Small intestine (tissue), 7 donors: ENCODE data around the gene ZC3H12C. TPM values are rescaled to one million over a fixed set of nuclear protein-coding genes. Genes with fewer than 3 reads are reported as not detected.

ENCODE experiments used
- DNase-seq, 2 donors: peaks; one replicate each; pipeline versions ENCODE4 v3.0.0 to v3.0.0-alpha.2; 2013
- FAIRE-seq: peaks from 2 replicates; lab custom pipeline; 2012; peaks lifted over from hg19 to GRCh38; lab: Jason Lieb, UNC
- H3K27ac ChIP-seq, 3 donors: one replicate each; pipeline ENCODE4 v1.5.1; 2013; ENCODE audit warnings: low read length in 2 of 3, mild to moderate bottlenecking in 2 of 3, control low read depth in 1 of 3, inconsistent platforms in 1 of 3, low read depth in 1 of 3, moderate library complexity in 1 of 3
- H3K27me3 ChIP-seq, 3 donors: one replicate each; pipeline ENCODE4 v1.6.1; 2013; ENCODE audit warnings: low read length in 3 of 3, inconsistent platforms in 1 of 3; ENCODE audit not compliant: control insufficient read depth in 3 of 3, insufficient read depth in 3 of 3
- H3K36me3 ChIP-seq, 3 donors: one replicate each; pipeline ENCODE4 v1.6.1; 2013; ENCODE audit warnings: low read length in 3 of 3, inconsistent platforms in 1 of 3, low read depth in 1 of 3, mild to moderate bottlenecking in 1 of 3, moderate library complexity in 1 of 3; ENCODE audit not compliant: control insufficient read depth in 3 of 3, insufficient read depth in 2 of 3
- H3K4me1 ChIP-seq, 3 donors: one replicate each; pipeline ENCODE4 v1.6.1; 2013; ENCODE audit warnings: low read length in 2 of 3, inconsistent platforms in 1 of 3, low read depth in 1 of 3, mild to moderate bottlenecking in 1 of 3, moderate library complexity in 1 of 3; ENCODE audit not compliant: control insufficient read depth in 3 of 3, insufficient read depth in 2 of 3
- H3K4me3 ChIP-seq, 3 donors: one replicate each; pipeline ENCODE4 v1.5.1; 2013; ENCODE audit warnings: low read length in 3 of 3, control low read depth in 1 of 3, inconsistent platforms in 1 of 3, low read depth in 1 of 3, mild to moderate bottlenecking in 1 of 3, moderate library complexity in 1 of 3
- H3K9me3 ChIP-seq, 2 donors: one replicate each; pipeline ENCODE4 v1.6.1; 2013; ENCODE audit warnings: low read depth in 1 of 2, low read length in 1 of 2; ENCODE audit not compliant: control insufficient read depth in 2 of 2, insufficient read depth in 1 of 2
- WGBS, 3 donors: extraction: QIAGEN DNeasy Blood & Tissue Kit; methylation state at CpG; one replicate each; pipeline ENCODE4 v1.1.7; 2013; 5-methylcytosine and 5-hydroxymethylcytosine counted together
- polyA plus RNA-seq, 4 donors: library from polyadenylated mRNA; stranded (reverse) in 3 of 4; unstranded in 1 of 4; fragments of 200-250 nt in 3 of 4; fragments of 120-200 nt in 1 of 4; gene quantifications; one replicate each; pipeline versions ENCODE4 v1.2.1 to v1.2.3, GENCODE V29; 2013
- donor health status: healthy with polysubstance abuse.
- donor health status: control.
- donor health status: control.
- donor health status: Bipolar disorder and iron deficiency.
- donor health status: healthy.

ZC3H12C gene
- polyA plus RNA-seq, 4 donors = 0.27 to 16.8 (median 1.1) TPM

DNA sequence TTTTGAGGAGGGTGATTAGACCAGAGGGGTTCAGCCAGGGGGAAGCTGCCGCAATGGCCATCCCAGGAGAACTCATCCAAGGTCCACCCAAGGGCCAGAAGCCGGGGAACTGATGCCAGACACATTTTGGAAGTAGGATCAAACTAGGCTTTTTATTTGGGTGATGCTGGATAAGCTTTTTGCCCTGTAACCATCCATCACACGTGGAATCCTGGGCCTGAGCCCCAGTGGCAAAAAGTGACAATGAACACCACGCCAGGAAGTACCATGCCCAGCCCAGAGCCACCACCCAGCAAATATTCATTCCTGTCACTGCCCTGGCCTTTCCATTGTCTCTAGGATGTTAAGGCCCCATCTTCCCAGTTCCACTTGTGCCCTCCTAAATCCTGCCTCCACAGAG, 85.9 kb downstream of the ZC3H12C start:
- H3K27ac ChIP-seq = no peak overlapping the region
- H3K4me1 ChIP-seq = no peaks in the 10 kb centered on the region
- WGBS, 3 donors = 85 to 91% (median 87%) methylated on average over 4 of the region's 4 CpGs
- no peak overlapping the region for H3K4me3 ChIP-seq
- no peaks in the 10 kb centered on the region for H3K36me3 ChIP-seq
- H3K9me3 ChIP-seq = no peaks in the 10 kb centered on the region
- DNase-seq (no peak), FAIRE-seq (no peak)
- no peaks in the 10 kb centered on the region for H3K27me3 ChIP-seq

DNA sequence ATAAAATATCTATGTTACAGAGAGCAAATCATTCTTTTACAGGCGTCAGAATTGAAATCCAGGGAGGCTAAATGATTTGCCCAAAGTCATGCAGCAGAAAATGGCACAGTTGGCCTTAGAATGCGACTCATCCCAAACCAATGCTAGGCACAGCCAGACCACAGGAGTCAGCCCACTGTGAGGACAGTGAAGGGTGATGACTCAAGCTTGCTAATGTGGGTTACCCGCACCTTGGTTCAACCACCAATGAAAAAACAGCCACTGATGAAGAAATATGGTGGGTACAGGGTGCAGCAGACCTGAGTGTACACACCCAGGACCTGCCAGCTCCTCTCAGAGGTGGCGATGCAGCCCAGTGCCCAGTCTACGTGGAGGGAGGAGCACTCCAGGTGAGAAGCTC, 89.7 kb downstream of the ZC3H12C start:
- WGBS, 3 donors = 84 to 88% (median 87%) methylated on average over 5 of the region's 5 CpGs
- DNase-seq (no peak), FAIRE-seq (no peak)

DNA sequence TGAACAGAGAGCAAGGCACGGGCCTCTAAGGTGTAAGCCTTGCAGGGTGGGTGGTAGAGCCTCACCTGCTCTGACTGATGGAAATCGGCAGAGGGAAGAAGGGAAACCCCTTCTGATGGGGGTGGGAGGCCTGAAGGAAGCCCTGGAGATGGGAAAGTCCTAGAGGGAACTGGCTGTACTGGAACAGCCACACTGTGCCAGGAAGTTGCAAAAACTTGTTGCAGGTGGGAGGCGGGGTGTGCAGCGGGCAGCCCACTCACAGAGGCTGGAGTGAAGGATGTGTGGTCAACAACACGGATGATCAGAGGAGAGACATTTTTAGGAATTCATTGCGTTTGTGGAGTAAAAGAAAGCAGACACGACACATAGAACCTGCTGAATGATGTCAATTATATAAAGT, 91.3 kb downstream of the ZC3H12C start:
- no peak for FAIRE-seq
- WGBS, 3 donors = 73 to 88% (median 86%) methylated on average over 7 of the region's 7 CpGs
- Histone ChIP-seq H3K27ac (no peak overlapping the region), H3K9me3 (no peaks in the 10 kb centered on the region), H3K36me3 (no peaks in the 10 kb centered on the region), H3K27me3 (no peaks in the 10 kb centered on the region), H3K4me1 (no peaks in the 10 kb centered on the region), H3K4me3 (no peak overlapping the region)
- no peak for DNase-seq

More for the DNA sequence above, 89.7 kb downstream of the ZC3H12C start:
- no peaks in the 10 kb centered on the region for H3K4me1 ChIP-seq
- no peak overlapping the region for H3K4me3 ChIP-seq
- no peaks in the 10 kb centered on the region for H3K9me3 ChIP-seq
- no peak overlapping the region for H3K27ac ChIP-seq
- H3K27me3 ChIP-seq = no peaks in the 10 kb centered on the region
- no peaks in the 10 kb centered on the region for H3K36me3 ChIP-seq

DNA sequence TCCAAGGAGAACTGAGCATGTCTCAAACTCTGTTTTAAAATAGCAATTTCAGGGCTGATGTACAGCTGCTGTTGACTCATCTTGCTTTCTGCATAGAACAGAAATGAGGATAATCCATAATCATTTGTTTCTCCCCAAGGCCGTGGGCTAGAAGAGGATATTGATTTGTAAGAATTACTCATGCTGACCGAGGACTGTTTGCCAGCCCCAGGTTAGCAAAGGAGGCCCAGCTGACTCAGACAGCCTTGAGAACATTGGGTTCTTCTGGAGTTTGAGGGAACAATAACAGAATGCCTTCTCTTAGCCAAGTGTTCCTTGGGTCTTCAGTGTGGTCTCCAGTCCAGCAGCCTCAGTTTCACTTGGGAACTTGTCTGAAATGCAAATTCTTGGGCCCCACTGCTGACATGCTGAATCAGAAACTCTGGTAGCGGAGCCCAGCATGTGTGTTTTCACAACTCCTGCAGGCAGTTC, 92.0 kb downstream of the ZC3H12C start:
- 59 to 72% (median 66%) methylated on average over 3 of the region's 3 CpGs for WGBS, 3 donors
- Histone ChIP-seq H3K4me1 (no peaks in the 10 kb centered on the region), H3K36me3 (no peaks in the 10 kb centered on the region), H3K4me3 (no peak overlapping the region), H3K27ac (no peak overlapping the region), H3K27me3 (no peaks in the 10 kb centered on the region), H3K9me3 (no peaks in the 10 kb centered on the region)
- no peak for FAIRE-seq
- no peak for DNase-seq

DNA sequence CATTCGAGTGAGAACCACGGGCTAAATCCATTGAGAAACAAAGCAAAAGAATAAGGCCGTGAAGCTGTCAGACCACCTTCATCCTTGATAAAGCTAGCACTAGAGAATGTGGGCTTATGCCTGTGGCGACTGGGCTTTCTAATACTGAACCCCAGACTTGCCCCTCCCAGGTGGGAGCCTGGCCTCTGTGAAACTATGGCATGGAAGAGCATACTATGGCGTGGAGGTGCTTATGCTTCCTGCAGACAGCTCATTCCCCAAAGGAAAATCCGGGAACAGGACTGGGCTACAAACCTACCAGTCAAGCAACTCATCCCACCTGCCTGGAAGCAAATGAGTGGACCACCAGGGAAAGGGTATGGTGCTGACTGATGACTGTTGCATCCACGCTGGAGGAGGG, 92.4 kb downstream of the ZC3H12C start:
- H3K4me1 ChIP-seq = no peaks in the 10 kb centered on the region
- no peaks in the 10 kb centered on the region for H3K36me3 ChIP-seq
- H3K4me3 ChIP-seq = no peak overlapping the region
- H3K27ac ChIP-seq = no peak overlapping the region
- DNase-seq = no peak
- H3K9me3 ChIP-seq = no peaks in the 10 kb centered on the region
- 77 to 88% (median 86%) methylated on average over 7 of the region's 7 CpGs for WGBS, 3 donors
- no peaks in the 10 kb centered on the region for H3K27me3 ChIP-seq
- FAIRE-seq = no peak

DNA sequence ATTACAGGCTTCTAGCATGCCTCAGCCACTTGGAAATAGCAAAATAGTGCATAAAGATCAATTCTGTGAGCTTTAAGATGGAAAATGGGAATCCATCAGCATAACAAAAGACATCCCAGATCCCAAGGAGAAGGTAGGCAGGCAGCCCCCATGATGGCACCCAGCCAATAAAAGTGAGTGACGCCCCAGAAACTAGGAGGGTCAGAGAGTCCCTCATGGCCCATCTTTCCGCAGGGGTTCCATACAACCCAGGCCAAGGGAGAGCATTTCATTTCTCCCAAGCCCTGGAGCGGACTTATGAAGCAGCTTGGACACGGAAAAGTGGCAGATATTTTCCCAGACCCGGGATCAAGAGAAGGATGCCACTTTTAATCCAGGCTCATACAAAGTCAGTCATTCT, 93.3 kb downstream of the ZC3H12C start:
- 89 to 93% (median 93%) methylated on average over 5 of the region's 5 CpGs for WGBS, 3 donors
- no peaks in the 10 kb centered on the region for H3K9me3 ChIP-seq
- no peak overlapping the region for H3K4me3 ChIP-seq
- no peaks in the 10 kb centered on the region for H3K4me1 ChIP-seq
- H3K27ac ChIP-seq = no peak overlapping the region
- no peaks in the 10 kb centered on the region for H3K36me3 ChIP-seq
- no peaks in the 10 kb centered on the region for H3K27me3 ChIP-seq
- DNase-seq (no peak), FAIRE-seq (no peak)

DNA sequence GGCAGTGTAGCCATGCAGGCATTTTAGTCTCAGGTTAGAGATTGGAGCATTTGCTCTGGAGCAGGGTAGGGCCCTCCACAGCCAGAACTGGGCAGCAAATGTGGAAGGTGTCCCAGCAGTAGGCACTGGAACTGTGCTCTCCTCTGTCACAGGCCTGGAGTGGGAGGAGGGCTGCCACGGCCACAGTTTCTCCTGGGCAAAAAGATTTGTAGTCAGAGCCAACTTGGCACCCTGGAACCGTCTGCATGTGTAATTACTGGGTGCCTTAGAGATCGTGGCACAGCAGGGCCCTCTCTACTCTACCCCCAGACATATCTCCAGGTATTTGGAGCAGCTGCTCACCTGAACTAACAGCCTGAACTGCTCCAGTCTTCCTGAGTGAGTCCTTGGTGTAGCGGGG, 93.7 kb downstream of the ZC3H12C start:
- H3K27me3 ChIP-seq = no peaks in the 10 kb centered on the region
- 71 to 90% (median 84%) methylated on average over 4 of the region's 4 CpGs for WGBS, 3 donors
- no peaks in the 10 kb centered on the region for H3K4me1 ChIP-seq
- H3K36me3 ChIP-seq = no peaks in the 10 kb centered on the region
- FAIRE-seq (no peak), DNase-seq (no peak)
- H3K9me3 ChIP-seq = no peaks in the 10 kb centered on the region
- no peak overlapping the region for H3K27ac ChIP-seq
- no peak overlapping the region for H3K4me3 ChIP-seq

DNA sequence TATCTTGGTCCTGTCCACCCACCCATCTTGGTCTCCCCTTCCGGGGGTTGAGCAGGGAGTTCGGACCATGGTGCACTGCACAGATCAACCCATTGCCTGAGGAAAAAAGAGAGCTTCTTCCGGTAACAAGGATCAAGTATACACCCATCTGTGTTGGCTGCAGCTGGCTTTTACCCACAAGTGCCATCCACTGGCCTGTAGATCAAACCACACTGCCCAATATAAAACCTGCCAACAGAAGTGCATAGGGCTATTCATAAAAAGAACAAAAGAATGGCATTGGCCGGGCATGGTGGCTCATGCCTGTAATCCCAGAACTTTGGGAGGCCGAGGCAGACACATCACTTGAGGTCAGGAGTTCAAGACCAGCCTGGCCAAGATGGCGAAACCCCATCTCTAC, 94.5 kb downstream of the ZC3H12C start:
- Histone ChIP-seq H3K27ac (no peak overlapping the region), H3K9me3 (no peaks in the 10 kb centered on the region), H3K36me3 (no peaks in the 10 kb centered on the region), H3K4me3 (no peak overlapping the region), H3K27me3 (no peaks in the 10 kb centered on the region), H3K4me1 (no peaks in the 10 kb centered on the region)
- FAIRE-seq (no peak), DNase-seq (no peak)
- WGBS, 3 donors = 78 to 97% (median 96%) methylated on average over 6 of the region's 6 CpGs

DNA sequence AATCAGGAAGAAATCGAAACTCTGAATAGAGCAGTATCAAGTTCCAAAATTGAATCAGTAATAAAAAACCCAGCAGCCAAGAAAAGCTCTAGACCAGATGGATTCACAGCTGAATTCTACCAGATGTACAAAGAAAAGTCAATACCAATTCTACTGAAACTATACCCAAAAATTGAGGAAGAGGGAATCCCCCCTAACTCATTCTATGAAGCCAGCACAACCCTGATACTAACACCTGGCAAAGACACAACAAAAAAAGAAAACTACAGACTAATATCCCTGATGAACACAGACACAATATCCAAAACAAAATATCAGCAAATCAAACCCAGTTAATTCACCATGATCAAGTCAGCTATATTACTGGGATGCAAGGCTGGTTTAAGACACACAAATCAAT, 97.7 kb downstream of the ZC3H12C start:
- 74 to 89% (median 78%) methylated on average over 1 of the region's 1 CpG for WGBS, 3 donors
- no peak for FAIRE-seq
- H3K27me3 ChIP-seq = no peaks in the 10 kb centered on the region

More for the DNA sequence above, 97.7 kb downstream of the ZC3H12C start:
- H3K4me1 ChIP-seq = no peaks in the 10 kb centered on the region
- DNase-seq = no peak
- H3K27ac ChIP-seq = no peak overlapping the region
- no peaks in the 10 kb centered on the region for H3K9me3 ChIP-seq
- H3K36me3 ChIP-seq = no peaks in the 10 kb centered on the region
- no peak overlapping the region for H3K4me3 ChIP-seq
